SJSA1 (cell line): ENCODE measurements around the gene DLAT. TPM values are rescaled to one million over a fixed set of nuclear protein-coding genes. Genes with fewer than 3 reads are reported as not detected.
"Not testable (repeated sequence)": the region's sequence is repeated elsewhere in the genome, so short reads cannot be mapped to it uniquely, and the experiment has no call there.

Experiments used
- DNase-seq, 2 experiments: peaks; one replicate each; pipeline ENCODE4 v3.0.0-alpha.2; 2015 to 2020; ENCODE audit warnings: low spot score in 2 of 2, low read depth in 1 of 2
- H3K27ac ChIP-seq: fragments of 250-450 bp; sonication (Bioruptor Pico); 2 replicates; pipeline ENCODE4 v1.5.1; 2020; ENCODE audit warnings: mild to moderate bottlenecking, moderate library complexity
- H3K27me3 ChIP-seq: fragments of 250-450 bp; sonication (Bioruptor Pico); replicated peaks from 2 replicates; pipeline ENCODE4 v1.5.1; 2020; ENCODE audit warnings: mild to moderate bottlenecking, moderate library complexity
- H3K36me3 ChIP-seq: fragments of 250-450 bp; sonication (Bioruptor Pico); 2 replicates; pipeline ENCODE4 v1.5.1; 2020; ENCODE audit warnings: mild to moderate bottlenecking
- H3K4me1 ChIP-seq: fragments of 250-450 bp; sonication (Bioruptor Pico); replicated peaks from 2 replicates; pipeline ENCODE4 v1.6.1; 2021; ENCODE audit warnings: mild to moderate bottlenecking
- H3K4me3 ChIP-seq: fragments of 250-450 bp; sonication (Bioruptor Pico); 2 replicates; pipeline ENCODE4 v1.5.1; 2020; ENCODE audit warnings: mild to moderate bottlenecking
- H3K9me3 ChIP-seq: fragments of 250-450 bp; sonication (Bioruptor Pico); replicated peaks from 2 replicates; pipeline ENCODE4 v1.5.1; 2020; ENCODE audit warnings: mild to moderate bottlenecking
- total RNA-seq: library from RNA; depleted of rRNA; stranded (reverse); fragments of >200 nt; shearing (Covaris generic); gene quantifications from 2 replicates; pipeline ENCODE4 v1.2.3, GENCODE V29; 2014

Gene DLAT
- total RNA-seq, 1 experiment from 2014 or later = 26.6 TPM

- H3K9me3 ChIP-seq = no peaks in the 10 kb centered on the region
- no peaks in the 10 kb centered on the region for H3K36me3 ChIP-seq
- no peak overlapping the region for H3K27ac ChIP-seq
- no peak for DNase-seq
- H3K4me3 ChIP-seq = no peak overlapping the region
- H3K27me3 ChIP-seq = no peaks in the 10 kb centered on the region
- no peaks in the 10 kb centered on the region for H3K4me1 ChIP-seq
Measured at GRCh38 chr11:112016765-112017376, 8.3 kb upstream of the DLAT start.

- Histone ChIP-seq H3K36me3 (no peaks in the 10 kb centered on the region), H3K9me3 (no peaks in the 10 kb centered on the region), H3K27me3 (no peaks in the 10 kb centered on the region), H3K27ac (no peak overlapping the region), H3K4me3 (no peak overlapping the region), H3K4me1 (no peaks in the 10 kb centered on the region)
- DNase-seq = no peak
Measured at GRCh38 chr11:112017538-112017937, 7.7 kb upstream of the DLAT start.

- H3K27ac ChIP-seq = no peak overlapping the region
- no peaks in the 10 kb centered on the region for H3K9me3 ChIP-seq
- H3K36me3 ChIP-seq = no peaks in the 10 kb centered on the region
- H3K4me3 ChIP-seq = no peak overlapping the region
- no peaks in the 10 kb centered on the region for H3K27me3 ChIP-seq
- H3K4me1 ChIP-seq = no peaks in the 10 kb centered on the region
- no peak for DNase-seq
Measured at GRCh38 chr11:112019066-112019465, 6.1 kb upstream of the DLAT start.

- Histone ChIP-seq H3K4me3 (no peak overlapping the region), H3K27ac (no peak overlapping the region), H3K27me3 (no peaks in the 10 kb centered on the region), H3K36me3 (peaks cover 6% of the 10 kb centered on the region; the same call in 1 of the 2 replicates), H3K9me3 (no peaks in the 10 kb centered on the region; the same call in 1 of the 2 replicates), H3K4me1 (peaks cover 6% of the 10 kb centered on the region)
- DNase-seq = no peak
Measured at GRCh38 chr11:112023104-112023503, 2.1 kb upstream of the DLAT start.

- Histone ChIP-seq H3K27me3 (no peaks in the 10 kb centered on the region), H3K36me3 (peaks cover 6% of the 10 kb centered on the region; the same call in 1 of the 2 replicates), H3K4me3 (peak overlapping the region; percentile 79), H3K9me3 (no peaks in the 10 kb centered on the region; the same call in 1 of the 2 replicates), H3K4me1 (peaks cover 6% of the 10 kb centered on the region), H3K27ac (no peak overlapping the region)
- no peak for DNase-seq
Measured at GRCh38 chr11:112024178-112024772, 933 bp upstream of the DLAT start.

- DNase-seq = peak in 1 of 2 experiments; percentile 22
- Histone ChIP-seq H3K36me3 (peaks cover 6% of the 10 kb centered on the region; the same call in 1 of the 2 replicates), H3K27ac (peak overlapping the region; percentile 83), H3K4me3 (peak overlapping the region; percentile 79), H3K4me1 (peaks cover 6% of the 10 kb centered on the region), H3K9me3 (no peaks in the 10 kb centered on the region; the same call in 1 of the 2 replicates), H3K27me3 (no peaks in the 10 kb centered on the region)
Measured at GRCh38 chr11:112025707-112026106, 499 bp downstream of the DLAT start.

- not testable (repeated sequence) for DNase-seq, H3K27ac ChIP-seq, H3K36me3 ChIP-seq, H3K4me1 ChIP-seq, H3K9me3 ChIP-seq, H3K4me3 ChIP-seq, H3K27me3 ChIP-seq
Measured at GRCh38 chr11:112026784-112027410, 1.7 kb downstream of the DLAT start.

GRCh38 chr11:112029460-112029859 lies 4.3 kb downstream of the DLAT start:
- no peak overlapping the region for H3K27ac ChIP-seq
- H3K4me3 ChIP-seq = no peak overlapping the region
- peaks cover 6% of the 10 kb centered on the region; the same call in 1 of the 2 replicates for H3K36me3 ChIP-seq
- DNase-seq = no peak
- no peaks in the 10 kb centered on the region; the same call in 1 of the 2 replicates for H3K9me3 ChIP-seq
- no peaks in the 10 kb centered on the region for H3K27me3 ChIP-seq
- peaks cover 4% of the 10 kb centered on the region for H3K4me1 ChIP-seq

GRCh38 chr11:112033902-112034301 lies 8.7 kb downstream of the DLAT start:
- Histone ChIP-seq H3K9me3 (no peaks in the 10 kb centered on the region), H3K4me3 (no peak overlapping the region), H3K4me1 (no peaks in the 10 kb centered on the region), H3K36me3 (no peaks in the 10 kb centered on the region; the same call in none of the 2 replicates), H3K27me3 (no peaks in the 10 kb centered on the region), H3K27ac (no peak overlapping the region)
- no peak for DNase-seq

GRCh38 chr11:112037527-112037926 lies 12.3 kb downstream of the DLAT start:
- no peak overlapping the region for H3K27ac ChIP-seq
- no peaks in the 10 kb centered on the region for H3K27me3 ChIP-seq
- H3K36me3 ChIP-seq = peaks cover 3% of the 10 kb centered on the region; the same call in 1 of the 2 replicates
- H3K4me1 ChIP-seq = peaks cover 4% of the 10 kb centered on the region; the same call in 1 of the 2 replicates
- H3K4me3 ChIP-seq = no peak overlapping the region
- DNase-seq = no peak
- no peaks in the 10 kb centered on the region for H3K9me3 ChIP-seq

- H3K4me3 ChIP-seq = no peak overlapping the region
- no peak for DNase-seq
- H3K9me3 ChIP-seq = no peaks in the 10 kb centered on the region
- peaks cover 7% of the 10 kb centered on the region; the same call in 1 of the 2 replicates for H3K36me3 ChIP-seq
- H3K4me1 ChIP-seq = peaks cover 4% of the 10 kb centered on the region; the same call in 1 of the 2 replicates
- H3K27me3 ChIP-seq = no peaks in the 10 kb centered on the region
- no peak overlapping the region for H3K27ac ChIP-seq
Measured at GRCh38 chr11:112042161-112042960, 17.2 kb downstream of the DLAT start.

- H3K4me3 ChIP-seq = no peak overlapping the region
- H3K27me3 ChIP-seq = no peaks in the 10 kb centered on the region
- no peak for DNase-seq
- H3K36me3 ChIP-seq = peaks cover 7% of the 10 kb centered on the region; the same call in 1 of the 2 replicates
- H3K4me1 ChIP-seq = peaks cover 4% of the 10 kb centered on the region; the same call in 1 of the 2 replicates
- no peaks in the 10 kb centered on the region for H3K9me3 ChIP-seq
- H3K27ac ChIP-seq = no peak overlapping the region
Measured at GRCh38 chr11:112042961-112043304, 17.7 kb downstream of the DLAT start.

GRCh38 chr11:112044961-112045360 lies 19.8 kb downstream of the DLAT start:
- DNase-seq = no peak
- no peak overlapping the region for H3K27ac ChIP-seq
- no peaks in the 10 kb centered on the region for H3K9me3 ChIP-seq
- H3K27me3 ChIP-seq = no peaks in the 10 kb centered on the region
- 0 out of 2 replicates have a peak, but pooled peaks cover 13% of the 10 kb centered on the region for H3K36me3 ChIP-seq
- H3K4me1 ChIP-seq = peaks cover 9% of the 10 kb centered on the region
- H3K4me3 ChIP-seq = no peak overlapping the region
